H1 (cell line): ENCODE data around the gene TUBGCP3. TPM values are rescaled to one million over a fixed set of nuclear protein-coding genes. Genes with fewer than 3 reads are reported as not detected.
A peak's percentile ranks its signal among the peaks of the same experiment; 100 is the strongest.

ENCODE experiments used
- CTCF ChIA-PET: fragments of 300-600 bp; sonication (Branson Sonifier 250); formaldehyde crosslinking; loops from one replicate; lab custom pipeline; 2021; ENCODE audit not compliant: partially characterized antibody; lab: Charles Lee
- POLR2A ChIA-PET: fragments of 300-600 bp; sonication (Branson Sonifier 250); formaldehyde crosslinking; loops from one replicate; lab custom pipeline; 2021; ENCODE audit warnings: inconsistent platforms; ENCODE audit not compliant: partially characterized antibody; lab: Charles Lee
- DNase-seq, 2 experiments: peaks; one replicate each; pipeline versions ENCODE4 v3.0.0 to v3.0.0-alpha.2; 2010 to 2022; ENCODE audit warnings: low spot score in 2 of 2, low read depth in 1 of 2, mixed read lengths in 1 of 2
- FAIRE-seq: peaks from 2 replicates; lab custom pipeline; 2011; peaks lifted over from hg19 to GRCh38; lab: Jason Lieb, UNC
- H2AFZ ChIP-seq: 2 replicates; pipeline ENCODE4 v1.8.1; 2012; ENCODE audit warnings: low read length, inconsistent platforms
- H2AK5ac ChIP-seq: 2 replicates; pipeline ENCODE4 v1.6.1; 2013; ENCODE audit warnings: low read depth, low read length
- H2BK120ac ChIP-seq: replicated peaks from 2 replicates; pipeline ENCODE3; 2013; ENCODE audit warnings: low read depth, low read length, inconsistent platforms
- H2BK12ac ChIP-seq: 2 replicates; pipeline ENCODE4 v1.6.1; 2013; ENCODE audit warnings: low read depth, low read length
- H2BK15ac ChIP-seq: 2 replicates; pipeline ENCODE4 v1.6.1; 2013; ENCODE audit warnings: low read length
- H2BK20ac ChIP-seq: 2 replicates; pipeline ENCODE4 v1.6.1; 2013; ENCODE audit warnings: low read length
- H2BK5ac ChIP-seq: 2 replicates; pipeline ENCODE4 v1.6.1; 2013; ENCODE audit warnings: low read depth, low read length
- H3K14ac ChIP-seq: 2 replicates; pipeline ENCODE4 v1.6.1; 2013; ENCODE audit warnings: inconsistent platforms; ENCODE audit not compliant: insufficient read length
- H3K18ac ChIP-seq: 2 replicates; pipeline ENCODE4 v1.6.1; 2013; ENCODE audit warnings: low read length; ENCODE audit errors: extremely low read depth
- H3K23ac ChIP-seq: 2 replicates; pipeline ENCODE4 v1.6.1; 2013; ENCODE audit warnings: inconsistent platforms; ENCODE audit not compliant: insufficient read length
- H3K23me2 ChIP-seq: 2 replicates; pipeline ENCODE4 v1.6.1; 2013; ENCODE audit warnings: low read depth, low read length
- H3K27ac ChIP-seq: 2 replicates; pipeline ENCODE4 v1.6.1; 2011; ENCODE audit warnings: low read depth, low read length, inconsistent platforms
- H3K27me3 ChIP-seq, 4 experiments: replicated peaks in 1 of 4; 1 replicate in 1 of 4; 2 replicates in 3 of 4; pipeline versions ENCODE4 v1.6.1 to v1.8.1; 2011 to 2013; ENCODE audit warnings: low read length in 3 of 4, mild to moderate bottlenecking in 3 of 4, inconsistent platforms in 2 of 4, mixed read lengths in 2 of 4, moderate library complexity in 1 of 4; ENCODE audit not compliant: control insufficient read depth in 3 of 4, insufficient read depth in 3 of 4; ENCODE audit errors: extremely low read depth in 1 of 4
- H3K36me3 ChIP-seq, 4 experiments: 2 replicates each; pipeline versions ENCODE4 v1.6.1 to v1.8.1; 2011 to 2013; ENCODE audit warnings: mild to moderate bottlenecking in 4 of 4, low read length in 3 of 4, moderate library complexity in 2 of 4, control low read depth in 1 of 4, inconsistent platforms in 1 of 4; ENCODE audit not compliant: insufficient read depth in 4 of 4, control insufficient read depth in 2 of 4
- H3K4ac ChIP-seq: replicated peaks from 2 replicates; pipeline ENCODE3; 2013; ENCODE audit warnings: low read length, low read depth, mixed read lengths, inconsistent platforms; ENCODE audit not compliant: insufficient read length
- H3K4me1 ChIP-seq, 4 experiments: replicated peaks in 1 of 4; 1 replicate in 1 of 4; 2 replicates in 3 of 4; pipeline versions ENCODE4 v1.6.1 to v1.8.1; 2011 to 2013; ENCODE audit warnings: low read length in 3 of 4, inconsistent platforms in 2 of 4, mixed read lengths in 1 of 4; ENCODE audit not compliant: insufficient read depth in 4 of 4, control insufficient read depth in 3 of 4
- H3K4me2 ChIP-seq, 2 experiments: 2 replicates each; pipeline versions ENCODE4 v1.6.1 to v1.8.1; 2011 to 2013; ENCODE audit warnings: low read depth in 2 of 2, low read length in 2 of 2, control low read depth in 1 of 2, inconsistent platforms in 1 of 2, mild to moderate bottlenecking in 1 of 2; ENCODE audit not compliant: insufficient read depth in 1 of 2
- H3K4me3 ChIP-seq, 4 experiments: fragments of 200-600, 300-600 bp in 1 of 4; sonication (generic), shearing (Covaris generic), sonication (Bioruptor Twin) in 1 of 4; 2 replicates each; pipeline versions ENCODE4 v1.5.1 to v1.8.1; 2011 to 2016; ENCODE audit warnings: low read length in 4 of 4, low read depth in 3 of 4, control low read depth in 2 of 4, inconsistent platforms in 2 of 4, mild to moderate bottlenecking in 2 of 4, mixed read lengths in 1 of 4, moderate library complexity in 1 of 4; ENCODE audit not compliant: insufficient read depth in 2 of 4; ENCODE audit errors: extremely low read depth in 1 of 4
- H3K56ac ChIP-seq: replicated peaks from 2 replicates; pipeline ENCODE3; 2013; ENCODE audit warnings: low read depth, mild to moderate bottlenecking, mixed read lengths, low read length, inconsistent platforms; ENCODE audit not compliant: insufficient read length
- H3K79me1 ChIP-seq: 2 replicates; pipeline ENCODE4 v1.6.1; 2013; ENCODE audit warnings: low read depth, low read length, control low read depth
- H3K79me2 ChIP-seq, 2 experiments: 2 replicates each; pipeline versions ENCODE4 v1.6.1 to v1.8.1; 2012 to 2013; ENCODE audit warnings: low read length in 2 of 2, mild to moderate bottlenecking in 2 of 2, inconsistent platforms in 1 of 2; ENCODE audit not compliant: insufficient read depth in 2 of 2, control insufficient read depth in 1 of 2
- H3K9ac ChIP-seq, 4 experiments: replicated peaks in 1 of 4; 1 replicate in 1 of 4; 2 replicates in 3 of 4; pipeline versions ENCODE4 v1.6.1 to v1.8.1; 2011 to 2013; ENCODE audit warnings: low read depth in 3 of 4, low read length in 3 of 4, control low read depth in 2 of 4, mild to moderate bottlenecking in 2 of 4, moderate library complexity in 2 of 4, inconsistent platforms in 1 of 4; ENCODE audit errors: extremely low read depth in 1 of 4
- H3K9me3 ChIP-seq, 2 experiments: 2 replicates each; pipeline versions ENCODE4 v1.6.1 to v1.8.1; 2012 to 2013; ENCODE audit warnings: mild to moderate bottlenecking in 2 of 2, moderate library complexity in 2 of 2, control low read depth in 1 of 2, inconsistent platforms in 1 of 2, low read depth in 1 of 2, low read length in 1 of 2, mixed read lengths in 1 of 2; ENCODE audit not compliant: insufficient read depth in 2 of 2
- H4K20me1 ChIP-seq, 2 experiments: replicated peaks in 1 of 2; 2 replicates each; pipeline versions ENCODE3 to v1.8.1; 2011 to 2013; ENCODE audit warnings: inconsistent platforms in 2 of 2, low read length in 2 of 2, mild to moderate bottlenecking in 1 of 2; ENCODE audit not compliant: insufficient read depth in 2 of 2, control insufficient read depth in 1 of 2
- H4K5ac ChIP-seq: 2 replicates; pipeline ENCODE4 v1.6.1; 2013; ENCODE audit warnings: low read length, low read depth, mixed read lengths, inconsistent platforms; ENCODE audit not compliant: insufficient read length
- H4K8ac ChIP-seq: 2 replicates; pipeline ENCODE4 v1.8.0; 2013; ENCODE audit warnings: mild to moderate bottlenecking, moderate library complexity, low read length, inconsistent platforms; ENCODE audit not compliant: insufficient read depth; ENCODE audit errors: extremely low read depth
- H4K91ac ChIP-seq: replicated peaks from 2 replicates; pipeline ENCODE3; 2013; ENCODE audit warnings: low read length, mixed read lengths, inconsistent platforms; ENCODE audit not compliant: insufficient read length
- BACH1 ChIP-seq: IDR thresholded peaks from 2 replicates; pipeline ENCODE4 v1.6.1; 2012; ENCODE audit warnings: low read length, improper control_type of control experiment
- CBX8 ChIP-seq: fragments of 300-800, 300-1000 bp; sonication (generic); IDR thresholded peaks from 2 replicates; pipeline ENCODE4 v1.7.1; 2016; ENCODE audit warnings: low read depth, low read length, borderline replicate concordance
- EGR1 ChIP-seq: IDR thresholded peaks from 2 replicates; pipeline ENCODE4 v1.6.1; 2011; ENCODE audit warnings: low read depth, low read length, borderline replicate concordance
- JUND ChIP-seq: IDR thresholded peaks from 2 replicates; pipeline ENCODE4 v1.6.1; 2011; ENCODE audit warnings: mild to moderate bottlenecking, improper control_type of control experiment, low read length
- POLR2A ChIP-seq, 2 experiments: IDR thresholded peaks; 1 replicate in 1 of 2; 2 replicates in 1 of 2; pipeline ENCODE4 v1.6.1; 2011; ENCODE audit warnings: low read depth in 2 of 2, low read length in 2 of 2, mild to moderate bottlenecking in 2 of 2; ENCODE audit errors: control extremely low read depth in 1 of 2
- SIN3A ChIP-seq, 2 experiments: IDR thresholded peaks in 1 of 2; conservative IDR thresholded peaks in 1 of 2; 2 replicates each; pipeline ENCODE4 v1.6.1; 2011 to 2012; ENCODE audit warnings: low read length in 2 of 2, improper control_type of control experiment in 1 of 2, low read depth in 1 of 2, mild to moderate bottlenecking in 1 of 2
- TAF7 ChIP-seq: optimal IDR thresholded peaks from 2 replicates; pipeline ENCODE3; 2011; ENCODE audit warnings: low read depth, mild to moderate bottlenecking, inconsistent platforms, low read length, moderate library complexity, borderline replicate concordance
- whole genome bisulfite sequencing, 2 experiments: shearing (Covaris generic) in 1 of 2; methylation state at CpG; one replicate each; pipeline versions ENCODE4 v1.1.6 to v1.1.7; 2013 to 2015; ENCODE audit warnings: low lambda C conversion rate in 2 of 2, mixed read lengths in 2 of 2, inconsistent platforms in 1 of 2, low coverage in 1 of 2, missing lambda C conversion rate in 1 of 2; ENCODE audit not compliant: insufficient replicate concordance in 2 of 2, insufficient coverage in 1 of 2, insufficient read length in 1 of 2; ENCODE audit errors: extremely low coverage in 1 of 2, missing lambda C conversion rate in 1 of 2; 5-methylcytosine and 5-hydroxymethylcytosine counted together
- polyA plus RNA-seq, 7 experiments: library from polyadenylated mRNA; depleted of rRNA in 3 of 7; stranded (reverse) in 5 of 7; unstranded in 2 of 7; fragments of >200 nt in 5 of 7; fragments of 200-250 nt in 2 of 7; gene quantifications; 1 replicate in 5 of 7; 2 replicates in 1 of 7; 4 replicates in 1 of 7; pipeline versions ENCODE4 v1.2.1 to v1.2.3, GENCODE V29; 2011 to 2013; ENCODE audit warnings: missing spikeins in 2 of 7, mixed read lengths in 2 of 7
- total RNA-seq: library from RNA; stranded (reverse); fragmentation: NEBNext Ultra II Directional; extraction: Animal tissue kit (Norgen Biotek cat#: 25700); gene quantifications from 2 replicates; pipeline ENCODE4 v1.2.1, GENCODE V29; 2021

Gene TUBGCP3
- total and polyA plus RNA-seq, 2 of the 8 experiments (the other 6 are each of a cell fraction or from before 2014, with no cell fraction given) = 27.0 to 31.7 TPM

DNA sequence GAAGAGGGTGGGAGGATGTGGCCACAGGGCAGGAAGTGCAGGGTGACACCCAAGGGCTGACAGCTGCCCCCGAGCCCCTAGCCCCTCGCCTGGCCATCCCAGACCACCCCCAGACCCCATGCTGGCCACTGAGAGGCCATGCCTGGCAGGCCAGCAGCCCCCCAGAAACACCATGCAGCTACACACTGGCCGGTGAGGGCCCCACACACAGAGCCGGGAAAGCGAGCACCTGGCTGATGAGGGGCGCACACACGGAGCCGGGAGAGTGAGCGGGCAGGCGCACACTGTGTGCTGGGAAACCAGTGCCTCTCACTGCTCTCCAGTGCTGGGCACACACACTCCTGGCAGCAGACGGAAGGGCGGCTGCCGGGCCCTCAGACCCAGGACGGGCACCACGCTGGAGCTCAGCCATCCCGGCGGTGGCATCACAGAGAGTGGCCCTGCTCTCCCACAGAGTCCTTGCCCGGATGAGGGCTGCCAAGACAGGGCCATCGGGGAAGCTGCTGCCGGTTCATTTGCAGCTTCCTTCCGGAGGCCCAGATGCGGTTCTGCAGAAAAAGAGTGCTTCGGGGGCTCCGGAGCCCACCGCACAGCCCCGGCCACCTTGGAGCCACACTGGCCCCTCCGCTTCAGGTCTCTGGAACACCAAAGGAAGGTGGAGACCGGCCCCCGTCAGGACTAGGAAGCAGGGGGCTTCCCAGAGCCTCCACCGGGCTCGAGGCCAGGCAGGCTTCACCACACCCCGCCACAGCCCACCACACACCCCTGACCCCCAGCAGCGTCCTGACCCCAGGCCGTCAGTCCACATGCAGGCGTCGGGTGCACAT is 135.4 kb downstream of the TUBGCP3 start:
- H2BK20ac ChIP-seq = no peak overlapping the region
- H3K4ac ChIP-seq = no peak overlapping the region
- H3K18ac ChIP-seq = no peak overlapping the region
- H2BK5ac ChIP-seq = no peak overlapping the region
- no peaks in the 10 kb centered on the region for H3K79me2 ChIP-seq
- H3K23me2 ChIP-seq = no peaks in the 10 kb centered on the region
- no peak overlapping the region for H3K9ac ChIP-seq
- ChIA-PET POLR2A (no interaction called here), CTCF (interaction anchor here (0.8 to 1.1 kb wide), 2 partner anchors 8 to 9 kb away, joined by 3 read pairs; no protein-coding TSS in a partner anchor)
- H3K79me1 ChIP-seq = no peaks in the 10 kb centered on the region
- peak in 1 of 2 experiments; percentile 45 for DNase-seq
- no peaks in the 10 kb centered on the region for H3K36me3 ChIP-seq
- no peak overlapping the region for H3K4me3 ChIP-seq
- no peak overlapping the region for H2BK15ac ChIP-seq
- no peak overlapping the region for H2BK120ac ChIP-seq
- H4K5ac ChIP-seq = no peak overlapping the region
- H3K27me3 ChIP-seq = no peaks in the 10 kb centered on the region
- WGBS, 2 experiments = 85% methylated on average over 35 of the region's 36 CpGs; no CpG with 5 or more reads in 1 of the 2 experiments
- H3K56ac ChIP-seq = no peak overlapping the region
- H4K8ac ChIP-seq = peak overlapping the region; percentile 45; the same call in 1 of the 2 replicates
- FAIRE-seq = no peak
- no peak overlapping the region for H2AFZ ChIP-seq
- no peak overlapping the region for H3K4me2 ChIP-seq
- H4K91ac ChIP-seq = no peak overlapping the region
- no peaks in the 10 kb centered on the region for H3K4me1 ChIP-seq
- H4K20me1 ChIP-seq = no peaks in the 10 kb centered on the region
- no peak overlapping the region for H2BK12ac ChIP-seq
- no peak overlapping the region for H3K23ac ChIP-seq
- TF ChIP-seq POLR2A (IDR thresholded peaks at IDR 0.05; ENCODE audit: control extremely low read depth in 1 of 2, low read depth in 2 of 2, low read length in 2 of 2) (no peak), JUND (no peak), EGR1 (no peak), TAF7 (no peak), SIN3A (conservative IDR thresholded peaks at IDR 0.05 in 1 of 2, IDR thresholded peaks at IDR 0.05 in 1 of 2; ENCODE audit: low read depth in 1 of 2, low read length in 2 of 2) (no peak), BACH1 (no peak), CBX8 (no peak)
- H3K9me3 ChIP-seq = no peaks in the 10 kb centered on the region
- no peak overlapping the region for H2AK5ac ChIP-seq
- no peak overlapping the region for H3K27ac ChIP-seq
- H3K14ac ChIP-seq = no peak overlapping the region
